HepG2 (cell line): ENCODE data around the gene CYP4F22. TPM values are rescaled to one million over a fixed set of nuclear protein-coding genes. Genes with fewer than 3 reads are reported as not detected.

Source experiments
- IRX3 ChIP-seq: sonication (generic); formaldehyde crosslinking; IDR thresholded peaks from 2 replicates; pipeline ENCODE4 v1.8.1; 2023; ENCODE audit warnings: mild to moderate bottlenecking, low read depth, missing genetic modification reagents, borderline replicate concordance
- MED8 ChIP-seq: sonication (generic); formaldehyde crosslinking; IDR thresholded peaks from 2 replicates; pipeline ENCODE4 v1.8.1; 2023; ENCODE audit warnings: mild to moderate bottlenecking, missing genetic modification reagents; ENCODE audit not compliant: insufficient replicate concordance
- NR3C1 ChIP-seq: sonication (generic); formaldehyde crosslinking; IDR thresholded peaks from 2 replicates; pipeline ENCODE4 v1.4.0; 2020; ENCODE audit warnings: missing genetic modification reagents
- RFX5 ChIP-seq: IDR thresholded peaks from 2 replicates; pipeline ENCODE4 v1.6.1; 2011; ENCODE audit warnings: low read depth, low read length, improper control_type of control experiment
- ZBTB14 ChIP-seq: sonication (generic); formaldehyde crosslinking; IDR thresholded peaks from 2 replicates; pipeline ENCODE4 v1.4.0; 2020; ENCODE audit warnings: missing genetic modification reagents
- ZNF232 ChIP-seq: sonication (generic); formaldehyde crosslinking; IDR thresholded peaks from 2 replicates; pipeline ENCODE4 v1.4.0; 2020; ENCODE audit warnings: missing genetic modification reagents, borderline replicate concordance
- ZNF333 ChIP-seq: sonication (generic); formaldehyde crosslinking; IDR thresholded peaks from 2 replicates; pipeline ENCODE4 v1.4.0; 2020; ENCODE audit warnings: mild to moderate bottlenecking, missing genetic modification reagents, borderline replicate concordance
- ZNF460 ChIP-seq: sonication (generic); formaldehyde crosslinking; IDR thresholded peaks from 2 replicates; pipeline ENCODE4 v1.5.1; 2020; ENCODE audit warnings: missing genetic modification reagents, mild to moderate bottlenecking, borderline replicate concordance
- ZNF484 ChIP-seq: sonication (generic); formaldehyde crosslinking; IDR thresholded peaks from 2 replicates; pipeline ENCODE4 v1.5.1; 2020; ENCODE audit warnings: mild to moderate bottlenecking, low read depth, missing genetic modification reagents, borderline replicate concordance
- ZNF549 ChIP-seq: sonication (generic); formaldehyde crosslinking; IDR thresholded peaks from 2 replicates; pipeline ENCODE4 v1.5.0; 2020; ENCODE audit warnings: missing genetic modification reagents
- ZNF678 ChIP-seq: sonication (generic); formaldehyde crosslinking; IDR thresholded peaks from 2 replicates; pipeline ENCODE4 v1.4.0; 2020; ENCODE audit warnings: mild to moderate bottlenecking, missing genetic modification reagents
- ZNF724P ChIP-seq: sonication (generic); formaldehyde crosslinking; IDR thresholded peaks from 2 replicates; pipeline ENCODE4 v1.8.0; 2022; ENCODE audit warnings: missing genetic modification reagents, borderline replicate concordance
- ZNF878 ChIP-seq: sonication (generic); formaldehyde crosslinking; IDR thresholded peaks from 2 replicates; pipeline ENCODE4 v1.8.1; 2023; ENCODE audit warnings: mild to moderate bottlenecking, missing genetic modification reagents, moderate library complexity
- ZSCAN25 ChIP-seq: sonication (generic); formaldehyde crosslinking; IDR thresholded peaks from 2 replicates; pipeline ENCODE4 v1.8.0; 2022; ENCODE audit warnings: mild to moderate bottlenecking, missing genetic modification reagents
- polyA plus RNA-seq, 8 experiments: library from polyadenylated mRNA; depleted of rRNA in 3 of 8; stranded (reverse) in 7 of 8; unstranded in 1 of 8; fragments of >200 nt; fragmentation: Illumina TruSeq in 4 of 8; extraction: Trizol in 4 of 8; gene quantifications; 2 replicates each; pipeline versions ENCODE4 v1.2.1 to v1.2.3, GENCODE V29; 2011 to 2016; ENCODE audit warnings: low read depth in 4 of 8, missing spikeins in 1 of 8, mixed read lengths in 1 of 8; ENCODE audit not compliant: insufficient read depth in 1 of 8
- total RNA-seq, 5 experiments: library from RNA; depleted of rRNA; stranded (reverse); fragments of >200 nt; fragmentation: Illumina TruSeq; extraction: Trizol; gene quantifications; 2 replicates each; pipeline ENCODE4 v1.2.3, GENCODE V29; 2016; ENCODE audit warnings: low read depth in 1 of 5
- TF ChIP-seq, protein P1 (sequence below), 2 experiments: fragments of 450-650 bp in 1 of 2; sonication (generic) in 1 of 2; formaldehyde crosslinking in 1 of 2; IDR thresholded peaks; 2 replicates each; pipeline versions ENCODE4 v1.6.1 to v1.8.0; 2016 to 2022; ENCODE audit warnings: antibody characterized with exemption in 1 of 2, mild to moderate bottlenecking in 1 of 2, missing genetic modification reagents in 1 of 2
- TF ChIP-seq, protein P2 (sequence below): IDR thresholded peaks from 2 replicates; pipeline ENCODE4 v1.4.0; 2020; ENCODE audit warnings: mild to moderate bottlenecking, missing genetic modification reagents

The CYP4F22 gene
- total and polyA plus RNA-seq, 2 of the 13 experiments (the other 11 are each of a cell fraction or from before 2014, with no cell fraction given): 0.05 TPM; not detected in 1

DNA sequence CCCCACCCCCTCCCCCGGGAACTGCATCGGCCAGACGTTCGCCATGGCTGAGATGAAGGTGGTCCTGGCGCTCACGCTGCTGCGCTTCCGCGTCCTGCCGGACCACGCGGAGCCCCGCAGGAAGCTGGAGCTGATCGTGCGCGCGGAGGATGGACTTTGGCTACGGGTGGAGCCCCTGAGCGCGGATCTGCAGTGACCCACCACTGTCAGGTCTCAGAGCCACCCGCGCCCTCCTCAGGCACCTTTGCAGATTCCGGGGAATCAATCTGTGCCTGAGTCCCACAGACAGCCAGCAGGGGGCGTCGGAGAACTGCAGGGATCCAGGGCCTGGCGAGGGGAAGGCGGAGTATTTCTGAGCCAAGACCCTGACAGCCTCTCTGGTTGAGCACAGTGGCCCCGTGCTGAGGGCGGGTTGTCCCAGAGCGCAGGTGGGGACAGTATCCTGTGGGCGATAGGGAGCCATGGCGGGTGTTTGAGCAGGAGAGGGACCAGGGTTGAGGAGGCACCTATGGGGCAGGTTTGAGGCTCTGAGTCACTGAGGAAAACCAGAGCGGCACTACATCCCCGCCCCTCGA lies 76.3 kb downstream of the CYP4F22 start (continued):
- TF ChIP-seq ZNF878 (CRISPR knock-in tag): no peak
- no peak for TF ChIP-seq IRX3 (CRISPR knock-in tag)
- TF ChIP-seq, protein P1, sequence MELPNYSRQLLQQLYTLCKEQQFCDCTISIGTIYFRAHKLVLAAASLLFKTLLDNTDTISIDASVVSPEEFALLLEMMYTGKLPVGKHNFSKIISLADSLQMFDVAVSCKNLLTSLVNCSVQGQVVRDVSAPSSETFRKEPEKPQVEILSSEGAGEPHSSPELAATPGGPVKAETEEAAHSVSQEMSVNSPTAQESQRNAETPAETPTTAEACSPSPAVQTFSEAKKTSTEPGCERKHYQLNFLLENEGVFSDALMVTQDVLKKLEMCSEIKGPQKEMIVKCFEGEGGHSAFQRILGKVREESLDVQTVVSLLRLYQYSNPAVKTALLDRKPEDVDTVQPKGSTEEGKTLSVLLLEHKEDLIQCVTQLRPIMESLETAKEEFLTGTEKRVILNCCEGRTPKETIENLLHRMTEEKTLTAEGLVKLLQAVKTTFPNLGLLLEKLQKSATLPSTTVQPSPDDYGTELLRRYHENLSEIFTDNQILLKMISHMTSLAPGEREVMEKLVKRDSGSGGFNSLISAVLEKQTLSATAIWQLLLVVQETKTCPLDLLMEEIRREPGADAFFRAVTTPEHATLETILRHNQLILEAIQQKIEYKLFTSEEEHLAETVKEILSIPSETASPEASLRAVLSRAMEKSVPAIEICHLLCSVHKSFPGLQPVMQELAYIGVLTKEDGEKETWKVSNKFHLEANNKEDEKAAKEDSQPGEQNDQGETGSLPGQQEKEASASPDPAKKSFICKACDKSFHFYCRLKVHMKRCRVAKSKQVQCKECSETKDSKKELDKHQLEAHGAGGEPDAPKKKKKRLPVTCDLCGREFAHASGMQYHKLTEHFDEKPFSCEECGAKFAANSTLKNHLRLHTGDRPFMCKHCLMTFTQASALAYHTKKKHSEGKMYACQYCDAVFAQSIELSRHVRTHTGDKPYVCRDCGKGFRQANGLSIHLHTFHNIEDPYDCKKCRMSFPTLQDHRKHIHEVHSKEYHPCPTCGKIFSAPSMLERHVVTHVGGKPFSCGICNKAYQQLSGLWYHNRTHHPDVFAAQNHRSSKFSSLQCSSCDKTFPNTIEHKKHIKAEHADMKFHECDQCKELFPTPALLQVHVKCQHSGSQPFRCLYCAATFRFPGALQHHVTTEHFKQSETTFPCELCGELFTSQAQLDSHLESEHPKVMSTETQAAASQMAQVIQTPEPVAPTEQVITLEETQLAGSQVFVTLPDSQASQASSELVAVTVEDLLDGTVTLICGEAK (IDR thresholded peaks at IDR 0.05): no peak
- TF ChIP-seq, protein P1 (CRISPR knock-in tag; IDR thresholded peaks at IDR 0.05): no peak
- TF ChIP-seq ZNF678 (CRISPR knock-in tag): no peak
- no peak for TF ChIP-seq ZBTB14 (CRISPR knock-in tag)
- TF ChIP-seq, protein P2, sequence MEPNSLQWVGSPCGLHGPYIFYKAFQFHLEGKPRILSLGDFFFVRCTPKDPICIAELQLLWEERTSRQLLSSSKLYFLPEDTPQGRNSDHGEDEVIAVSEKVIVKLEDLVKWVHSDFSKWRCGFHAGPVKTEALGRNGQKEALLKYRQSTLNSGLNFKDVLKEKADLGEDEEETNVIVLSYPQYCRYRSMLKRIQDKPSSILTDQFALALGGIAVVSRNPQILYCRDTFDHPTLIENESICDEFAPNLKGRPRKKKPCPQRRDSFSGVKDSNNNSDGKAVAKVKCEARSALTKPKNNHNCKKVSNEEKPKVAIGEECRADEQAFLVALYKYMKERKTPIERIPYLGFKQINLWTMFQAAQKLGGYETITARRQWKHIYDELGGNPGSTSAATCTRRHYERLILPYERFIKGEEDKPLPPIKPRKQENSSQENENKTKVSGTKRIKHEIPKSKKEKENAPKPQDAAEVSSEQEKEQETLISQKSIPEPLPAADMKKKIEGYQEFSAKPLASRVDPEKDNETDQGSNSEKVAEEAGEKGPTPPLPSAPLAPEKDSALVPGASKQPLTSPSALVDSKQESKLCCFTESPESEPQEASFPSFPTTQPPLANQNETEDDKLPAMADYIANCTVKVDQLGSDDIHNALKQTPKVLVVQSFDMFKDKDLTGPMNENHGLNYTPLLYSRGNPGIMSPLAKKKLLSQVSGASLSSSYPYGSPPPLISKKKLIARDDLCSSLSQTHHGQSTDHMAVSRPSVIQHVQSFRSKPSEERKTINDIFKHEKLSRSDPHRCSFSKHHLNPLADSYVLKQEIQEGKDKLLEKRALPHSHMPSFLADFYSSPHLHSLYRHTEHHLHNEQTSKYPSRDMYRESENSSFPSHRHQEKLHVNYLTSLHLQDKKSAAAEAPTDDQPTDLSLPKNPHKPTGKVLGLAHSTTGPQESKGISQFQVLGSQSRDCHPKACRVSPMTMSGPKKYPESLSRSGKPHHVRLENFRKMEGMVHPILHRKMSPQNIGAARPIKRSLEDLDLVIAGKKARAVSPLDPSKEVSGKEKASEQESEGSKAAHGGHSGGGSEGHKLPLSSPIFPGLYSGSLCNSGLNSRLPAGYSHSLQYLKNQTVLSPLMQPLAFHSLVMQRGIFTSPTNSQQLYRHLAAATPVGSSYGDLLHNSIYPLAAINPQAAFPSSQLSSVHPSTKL: no peak; the same call in 1 of the 2 replicates
- TF ChIP-seq RFX5: no peak
- TF ChIP-seq MED8 (CRISPR knock-in tag): no peak
- no peak for TF ChIP-seq ZNF484 (CRISPR knock-in tag)
- no peak for TF ChIP-seq ZNF232 (CRISPR knock-in tag)
- no peak for TF ChIP-seq ZNF460 (CRISPR knock-in tag)
- no peak for TF ChIP-seq ZNF724P
- TF ChIP-seq NR3C1: no peak
- no peak for TF ChIP-seq ZNF333 (CRISPR knock-in tag)
- TF ChIP-seq ZSCAN25 (CRISPR knock-in tag): no peak
- no peak for TF ChIP-seq ZNF549 (CRISPR knock-in tag)
